ENCODE data around the gene CDCA5. TPM values are rescaled to one million over a fixed set of nuclear protein-coding genes. Genes with fewer than 3 reads are reported as not detected.

CDCA5 gene, protein sequence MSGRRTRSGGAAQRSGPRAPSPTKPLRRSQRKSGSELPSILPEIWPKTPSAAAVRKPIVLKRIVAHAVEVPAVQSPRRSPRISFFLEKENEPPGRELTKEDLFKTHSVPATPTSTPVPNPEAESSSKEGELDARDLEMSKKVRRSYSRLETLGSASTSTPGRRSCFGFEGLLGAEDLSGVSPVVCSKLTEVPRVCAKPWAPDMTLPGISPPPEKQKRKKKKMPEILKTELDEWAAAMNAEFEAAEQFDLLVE
- 16.3 TPM for polyA plus RNA-seq (2013, experiment 1 of 2; ENCODE audit: insufficient read length)
- 15.1 TPM for polyA plus RNA-seq (2013, experiment 2 of 2; ENCODE audit: insufficient read length)

- DNase-seq = peak; percentile 97
These were observed at the start of gene CDCA5, which contains the start of gene ZFPL1 for GRCh38 chr11:65083834-65084597. CDCA5 (minus strand) TSS chr11:65084040; CDS start chr11:65083978, 62 bp downstream. ZFPL1 (plus strand) TSS chr11:65084222; CDS start chr11:65084699, 477 bp downstream.

DNA sequence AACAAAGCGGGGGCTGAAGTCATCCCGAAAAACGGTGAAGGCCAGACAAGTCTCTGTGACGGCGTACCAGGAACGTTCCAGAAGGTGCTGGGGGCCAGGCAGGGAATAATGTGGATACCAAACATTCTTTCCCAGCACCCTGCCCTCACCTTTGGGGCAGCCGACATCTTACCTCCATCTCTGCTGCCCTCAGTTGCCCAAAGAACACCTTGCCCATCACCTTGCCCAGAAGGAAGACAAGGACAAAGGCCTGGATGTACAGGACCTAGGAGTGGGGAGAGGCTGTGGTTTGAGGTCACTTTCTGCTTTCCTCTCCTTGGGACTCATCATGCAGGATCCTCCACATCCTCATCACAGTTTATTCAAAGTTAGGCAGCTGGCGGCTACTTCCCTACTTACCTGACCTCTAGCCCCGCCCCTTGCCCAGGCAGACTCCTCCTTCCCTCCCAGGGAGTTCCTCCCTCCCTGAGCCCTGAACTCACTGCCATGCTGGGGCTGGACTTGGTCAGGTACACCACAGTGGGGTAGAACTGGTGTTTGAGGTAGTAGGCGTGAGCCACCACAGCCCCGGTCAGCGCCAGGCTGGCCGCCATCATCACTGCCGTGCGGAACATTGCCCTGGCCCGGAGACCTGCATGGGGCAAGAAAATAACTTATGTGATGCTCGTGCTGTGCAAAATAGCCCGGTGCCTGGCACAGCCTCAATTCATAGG lies 49.3 kb upstream of the CDCA5 start:
- DNase-seq = no peak

GRCh38 chr11:65132238-65132987 lies 48.6 kb upstream of the CDCA5 start:
- DNase-seq = no peak

DNA sequence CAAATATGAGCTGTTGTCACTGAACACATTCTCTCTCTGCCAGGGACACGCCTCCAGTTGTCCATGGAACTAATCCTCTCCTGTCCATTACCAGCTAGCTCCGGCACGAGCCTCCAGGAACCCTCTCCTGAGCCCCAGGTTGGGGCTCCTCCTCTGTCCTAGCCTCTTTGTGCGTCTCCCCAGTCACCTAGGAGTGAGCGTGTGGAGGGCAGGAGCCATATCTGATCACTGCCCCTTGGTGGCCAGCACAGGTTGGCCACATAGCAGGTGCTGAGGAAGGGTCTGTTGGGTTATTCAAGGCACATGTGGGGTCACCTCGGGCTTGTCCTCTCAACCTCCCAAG lies 48.0 kb upstream of the CDCA5 start:
- DNase-seq = no peak

GRCh38 chr11:65131417-65131776 lies 47.6 kb upstream of the CDCA5 start:
- DNase-seq = no peak

DNA sequence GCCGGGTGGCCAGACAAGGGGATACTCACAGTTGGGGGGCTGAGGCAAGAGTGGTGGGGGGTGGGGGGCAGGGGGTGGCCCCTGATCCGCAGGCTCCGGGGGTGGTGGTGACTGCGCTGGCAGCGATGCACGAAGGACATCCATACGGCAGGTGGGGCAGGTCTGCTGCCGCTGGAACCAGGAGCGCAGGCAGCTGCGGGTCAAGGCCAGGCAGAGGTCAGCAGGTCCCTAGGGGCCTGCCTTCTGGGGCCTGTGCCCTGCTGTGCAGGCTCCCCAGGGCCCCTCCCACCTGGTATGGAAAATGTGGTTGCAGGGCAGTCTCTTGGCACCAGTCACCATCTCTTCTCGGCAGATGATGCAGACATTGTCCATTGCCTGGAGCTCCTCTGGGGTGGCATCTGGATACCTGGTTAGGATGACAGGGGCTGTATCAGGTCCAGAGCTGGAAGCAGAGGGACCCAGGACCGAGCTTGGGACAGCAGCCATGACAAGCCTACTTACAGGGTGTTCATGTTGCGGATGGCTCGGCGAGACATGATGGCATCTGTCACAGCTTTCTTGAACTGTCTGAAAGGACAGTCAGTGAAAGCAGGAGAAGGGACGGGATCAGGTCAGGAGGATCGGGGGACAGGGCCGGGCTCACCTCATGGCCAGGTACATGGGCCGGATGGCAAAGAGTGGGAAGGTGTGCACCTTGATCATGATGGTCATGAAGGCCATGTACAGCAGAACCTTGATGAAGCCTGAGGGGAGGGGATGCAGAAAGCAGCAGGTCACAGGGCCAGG lies 47.0 kb upstream of the CDCA5 start:
- no peak for DNase-seq

- no peak for DNase-seq
These were observed 46.0 kb upstream of the CDCA5 start for GRCh38 chr11:65129649-65130441.

DNA sequence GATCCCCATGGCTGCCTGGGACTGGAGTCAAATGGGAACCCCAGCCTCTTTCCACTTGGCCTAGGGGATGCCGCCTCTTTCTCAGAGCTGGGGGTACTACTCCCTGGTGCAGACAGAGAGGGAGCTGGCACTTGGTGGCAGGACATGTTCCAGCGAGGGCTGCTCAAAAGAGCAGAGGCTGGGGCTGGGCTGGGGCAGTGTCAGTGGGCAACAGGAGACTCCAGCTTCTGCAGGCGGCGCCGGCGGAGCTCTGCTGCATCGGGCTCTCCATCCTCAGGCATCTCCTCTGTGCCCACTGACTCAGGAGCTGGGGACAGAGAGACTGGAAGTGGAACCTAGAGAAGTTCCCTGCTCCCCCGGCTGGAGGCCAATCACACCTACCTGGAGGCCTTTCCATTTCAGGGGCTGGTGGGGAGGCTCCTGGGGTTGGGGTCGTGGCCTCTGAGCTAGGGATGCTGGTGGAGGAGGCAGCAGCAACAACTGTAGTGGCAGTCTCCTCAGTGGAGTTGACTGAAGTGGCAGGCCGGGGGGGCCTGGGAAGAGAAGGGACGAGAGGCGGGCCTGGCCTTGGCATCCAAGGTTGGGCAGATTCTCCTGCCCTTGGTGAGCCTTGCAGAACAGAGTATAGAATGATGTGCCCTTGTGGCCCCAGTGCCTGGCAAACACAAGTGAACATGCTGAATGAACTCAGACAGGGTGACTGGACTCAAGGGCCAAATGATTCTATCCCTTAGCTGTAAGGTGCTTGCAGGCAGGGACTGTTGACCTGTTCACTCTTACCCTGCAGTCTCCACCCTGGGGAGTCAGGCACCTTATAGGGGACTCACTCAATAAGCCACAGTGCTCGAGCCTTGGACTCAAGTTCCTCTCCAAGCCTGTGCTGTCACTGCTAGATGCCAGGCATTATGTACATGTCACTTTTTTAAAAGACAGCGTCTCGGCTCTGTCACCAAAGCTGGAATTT lies 44.6 kb upstream of the CDCA5 start:
- no peak for DNase-seq

GRCh38 chr11:65127473-65128181 lies 43.8 kb upstream of the CDCA5 start:
- DNase-seq = no peak

DNA sequence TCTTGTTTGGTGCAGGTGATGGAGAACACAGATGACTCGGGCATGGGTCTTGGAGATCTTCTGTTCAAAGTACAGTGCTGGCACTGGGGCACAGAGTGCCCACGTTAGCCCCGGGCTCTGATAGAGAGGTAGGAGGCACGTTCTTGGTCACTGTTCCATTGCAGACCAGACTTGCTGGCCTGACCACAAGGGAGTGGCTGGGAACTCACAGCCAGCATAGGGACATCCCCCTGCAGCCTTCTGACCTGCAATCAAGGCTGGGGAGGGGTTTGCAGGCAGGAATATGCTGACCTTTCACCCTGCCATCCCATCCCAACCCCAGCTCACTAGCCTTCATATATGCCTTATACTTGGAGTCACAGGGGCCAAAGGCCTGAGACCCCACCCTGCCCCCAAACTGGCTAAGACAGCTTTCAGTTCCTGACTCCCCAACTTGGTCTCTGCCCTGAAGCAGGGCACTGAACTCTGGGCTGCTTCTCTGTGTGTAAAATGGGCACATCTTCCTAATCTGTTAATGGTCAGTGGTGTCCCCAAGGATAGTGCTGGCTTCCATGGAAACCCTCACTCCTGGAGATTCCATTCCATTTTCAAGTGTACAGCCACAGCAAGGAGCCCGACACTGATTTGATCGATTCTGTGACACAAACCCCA lies 42.9 kb upstream of the CDCA5 start:
- DNase-seq = no peak

- no peak for DNase-seq
These were observed 41.6 kb upstream of the CDCA5 start for GRCh38 chr11:65125197-65126056.

DNA sequence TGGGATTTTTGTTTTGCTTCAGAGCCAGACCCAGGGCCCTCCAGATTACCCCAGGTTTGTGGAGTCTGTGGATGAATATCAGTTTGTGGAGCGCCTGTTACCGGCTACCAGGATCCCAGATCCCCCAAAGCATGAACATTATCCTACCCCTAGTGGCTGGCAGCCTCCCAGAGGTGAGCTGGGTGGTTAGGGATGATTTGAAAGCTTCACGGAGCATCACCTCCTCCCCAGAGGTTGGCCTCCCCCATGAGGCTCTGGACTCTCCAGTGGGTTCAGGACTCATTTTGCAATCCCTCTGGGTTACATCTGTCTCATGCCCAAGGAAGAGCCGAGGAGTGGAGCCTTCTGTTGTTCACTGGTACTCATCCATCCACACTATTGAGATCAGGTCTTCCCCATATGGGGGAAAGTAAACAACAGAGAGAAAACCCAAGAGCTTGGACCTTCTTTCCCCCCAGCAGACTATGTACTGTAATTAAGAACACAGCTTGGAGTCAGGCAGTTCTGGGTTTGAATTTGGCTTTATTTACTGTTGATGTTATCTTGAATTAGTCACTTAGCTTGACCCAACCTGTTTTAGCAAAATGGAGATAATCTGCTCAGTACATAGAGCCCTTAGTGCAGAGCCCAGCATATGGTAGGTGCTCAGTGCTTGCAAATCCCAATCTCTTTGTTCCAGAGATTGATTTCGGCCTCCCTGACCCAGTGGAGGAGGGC lies 40.8 kb upstream of the CDCA5 start:
- DNase-seq = no peak

- DNase-seq = peak; percentile 95
These were observed 38.2 kb upstream of the CDCA5 start, which contains the start of the genes FAU and MRPL49 for GRCh38 chr11:65121865-65122696. FAU (minus strand) TSS chr11:65122134; CDS start chr11:65121813, 321 bp downstream. MRPL49 (plus strand) TSS chr11:65122321; CDS start chr11:65122347, 26 bp downstream.

DNA sequence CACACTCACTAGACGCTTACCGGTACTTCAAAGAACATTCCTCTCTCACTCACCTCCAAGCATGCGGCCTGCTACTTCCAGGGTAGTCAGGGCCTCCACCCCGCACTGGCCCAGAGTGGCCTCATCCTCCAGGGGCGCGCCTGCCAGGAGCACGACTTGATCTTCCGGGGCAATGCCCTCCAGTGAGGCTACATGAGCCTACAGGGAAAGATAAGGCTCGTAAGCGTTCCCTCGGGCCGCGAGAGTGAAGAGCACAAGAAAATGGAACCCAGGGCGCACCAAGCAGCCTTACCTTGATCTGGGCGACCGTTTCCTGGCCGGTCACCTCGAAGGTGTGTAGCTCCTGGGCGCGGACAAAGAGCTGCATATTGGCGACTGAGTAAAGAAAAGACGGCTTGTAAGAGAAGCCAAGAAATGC lies 37.6 kb upstream of the CDCA5 start:
- DNase-seq = no peak

- DNase-seq = no peak
These were observed 37.0 kb upstream of the CDCA5 start for GRCh38 chr11:65120831-65121230.

DNA sequence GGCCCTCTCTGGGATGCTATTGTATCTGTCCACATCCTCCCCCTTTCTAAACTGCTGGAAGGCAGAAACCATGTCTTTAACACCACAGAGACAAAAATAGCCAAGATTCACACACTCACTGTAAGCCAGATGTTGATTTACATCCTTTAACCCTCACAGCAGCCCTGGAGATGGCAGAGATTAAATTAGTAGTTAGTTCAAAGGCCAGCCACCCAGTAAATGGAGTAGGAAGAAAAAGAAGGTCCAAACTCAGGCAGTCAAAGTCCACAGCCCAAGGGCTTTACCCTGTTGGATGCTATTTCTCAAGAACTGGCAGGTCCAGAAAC lies 35.8 kb upstream of the CDCA5 start:
- no peak for DNase-seq

Measured in fibroblast of skin of scalp (primary cell).